Amniotic stem cell (primary cell): Measurements from ENCODE around the gene GBA2.

Experiments used
- DNase-seq: peaks from one replicate; lab custom pipeline; 2025; lab: John Stamatoyannopoulos, UW

Gene GBA2

GRCh38 chr9:35748858-35749514 lies at the start of gene GBA2, which contains the start of gene RGP1:
GBA2 (minus strand) TSS chr9:35749228; CDS start chr9:35748704, 524 bp downstream.
RGP1 (plus strand) TSS chr9:35749287; CDS start chr9:35749756, 469 bp downstream.
- peak; percentile 40 for DNase-seq

DNA sequence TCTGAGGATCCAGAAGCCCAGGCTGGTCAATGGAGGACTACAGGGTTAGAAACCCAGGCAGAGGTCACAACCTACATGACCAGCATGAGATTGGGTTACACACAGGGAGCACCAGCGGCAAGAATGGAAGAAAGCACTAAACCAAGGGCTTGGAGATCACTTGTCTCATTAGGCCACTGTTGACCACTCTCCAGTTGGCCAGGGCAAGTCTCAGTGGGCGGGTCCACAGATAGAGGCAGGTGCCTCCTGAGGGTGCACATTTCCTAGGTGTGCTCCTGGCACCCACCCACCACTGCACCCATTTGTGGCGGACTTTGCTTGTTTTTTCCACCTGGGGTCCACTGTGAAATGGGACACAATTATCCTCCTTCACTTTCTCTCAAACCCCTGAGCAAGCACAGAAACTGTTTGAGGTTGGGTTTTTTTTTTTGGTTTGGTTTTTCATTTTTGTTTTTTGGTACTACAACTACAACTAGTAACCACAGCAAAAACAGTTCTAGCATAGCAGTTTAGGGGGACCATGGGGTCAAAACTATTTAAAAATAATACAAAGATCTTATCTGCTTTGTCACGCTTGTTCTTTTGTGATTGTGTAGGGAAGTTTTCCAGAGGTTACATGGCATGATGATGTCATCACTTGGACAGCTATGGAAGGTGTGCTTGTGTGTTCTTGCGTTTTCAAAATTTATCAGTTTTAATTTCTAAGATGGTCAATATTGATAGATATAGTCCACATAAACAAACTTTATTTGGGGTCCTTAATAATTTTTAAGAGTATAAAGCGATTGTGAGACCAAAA lies 48.5 kb upstream of the GBA2 start:
- no peak for DNase-seq

DNA sequence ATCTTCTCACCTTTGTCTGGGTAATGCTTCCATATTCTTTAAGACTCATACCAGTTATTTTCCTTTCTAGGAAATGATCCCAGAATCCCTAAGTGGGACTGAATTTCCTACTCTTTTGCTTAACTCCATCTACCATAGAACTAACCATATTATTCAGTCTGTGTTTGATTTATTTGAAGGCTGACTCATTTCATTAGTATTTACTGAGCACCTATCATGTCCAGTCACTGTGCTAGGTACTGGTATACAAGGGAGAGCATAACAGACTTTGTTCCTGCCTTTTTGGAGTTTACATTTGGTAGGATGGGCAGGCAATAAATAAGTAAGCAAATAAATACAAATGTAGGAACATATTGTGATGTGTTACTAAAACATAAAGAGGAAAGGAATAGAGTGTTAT lies 46.7 kb upstream of the GBA2 start:
- no peak for DNase-seq

DNA sequence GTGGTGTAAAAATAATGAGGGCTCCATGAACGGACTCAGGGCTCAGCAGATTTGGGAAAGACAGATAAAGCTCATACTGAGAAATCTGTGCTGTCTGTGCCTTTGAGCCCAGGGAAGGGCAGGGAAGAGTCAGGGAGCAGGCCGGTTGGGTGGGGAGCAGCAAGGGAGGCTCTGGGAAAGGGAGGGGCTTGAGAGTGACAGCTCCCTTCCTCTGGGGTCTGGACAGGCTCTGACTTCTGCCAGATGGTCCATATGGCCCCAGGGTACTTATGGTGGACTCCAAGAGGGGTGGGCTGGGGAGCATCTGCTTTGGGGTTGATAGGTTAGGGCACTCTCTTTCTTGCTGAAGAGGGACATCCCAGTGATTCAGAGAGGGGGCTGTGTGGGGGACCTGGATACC lies 44.4 kb upstream of the GBA2 start:
- no peak for DNase-seq

DNA sequence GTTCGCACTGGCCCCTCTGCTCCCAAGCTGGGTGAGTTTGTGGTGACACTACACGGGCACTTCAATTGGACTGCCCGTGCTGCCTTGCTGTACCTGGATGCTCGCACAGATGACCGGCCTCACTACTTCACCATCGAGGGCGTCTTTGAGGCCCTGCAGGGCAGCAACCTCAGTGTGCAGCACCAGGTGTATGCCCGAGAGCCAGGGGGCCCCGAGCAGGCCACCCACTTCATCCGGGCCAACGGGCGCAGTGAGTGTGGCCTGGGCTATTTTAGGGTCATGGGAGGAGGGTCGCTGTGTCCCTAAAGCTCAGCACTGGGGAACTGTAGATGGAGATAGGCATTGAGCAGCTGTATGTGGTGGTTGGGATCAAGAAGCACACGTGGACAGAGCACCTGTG lies 43.8 kb upstream of the GBA2 start:
- DNase-seq, result no peak

DNA sequence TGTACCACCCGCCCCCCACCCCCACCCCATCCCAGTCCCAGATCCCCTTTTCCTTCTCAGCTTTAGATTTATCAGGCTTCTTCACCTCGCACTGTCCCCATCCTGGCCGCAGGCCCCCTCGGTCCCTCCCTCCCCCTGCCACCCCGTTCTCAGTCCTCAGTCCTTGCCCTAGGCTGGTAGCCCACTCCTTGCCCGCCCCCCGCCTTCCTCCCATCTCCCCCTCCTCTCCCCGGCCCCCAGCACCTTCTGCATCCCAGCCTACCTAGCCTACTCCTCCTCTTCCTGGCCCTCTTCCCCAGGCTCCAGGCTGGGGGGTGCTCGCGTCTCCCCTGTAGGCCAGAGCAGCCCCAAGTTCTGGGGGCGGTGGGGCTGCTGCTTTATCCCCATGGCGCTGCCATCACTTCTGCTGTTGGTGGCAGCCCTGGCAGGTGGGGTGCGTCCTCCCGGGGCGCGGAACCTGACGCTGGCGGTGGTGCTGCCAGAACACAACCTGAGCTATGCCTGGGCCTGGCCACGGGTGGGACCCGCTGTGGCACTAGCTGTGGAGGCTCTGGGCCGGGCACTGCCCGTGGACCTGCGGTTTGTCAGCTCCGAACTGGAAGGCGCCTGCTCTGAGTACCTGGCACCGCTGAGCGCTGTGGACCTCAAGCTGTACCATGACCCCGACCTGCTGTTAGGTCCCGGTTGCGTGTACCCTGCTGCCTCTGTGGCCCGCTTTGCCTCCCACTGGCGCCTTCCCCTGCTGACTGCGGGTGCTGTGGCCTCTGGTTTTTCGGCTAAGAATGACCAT lies 43.2 kb upstream of the GBA2 start:
- DNase-seq, result no peak

GRCh38 chr9:35791297-35791921 lies 42.4 kb upstream of the GBA2 start, which contains the start of gene NPR2:
NPR2 (plus strand) TSS chr9:35791591; CDS start chr9:35792409, 818 bp downstream.
- peak; percentile 24 for DNase-seq

- DNase-seq, result peak; percentile 59
Observed at GRCh38 chr9:35790385-35791296, 41.6 kb upstream of the GBA2 start.

DNA sequence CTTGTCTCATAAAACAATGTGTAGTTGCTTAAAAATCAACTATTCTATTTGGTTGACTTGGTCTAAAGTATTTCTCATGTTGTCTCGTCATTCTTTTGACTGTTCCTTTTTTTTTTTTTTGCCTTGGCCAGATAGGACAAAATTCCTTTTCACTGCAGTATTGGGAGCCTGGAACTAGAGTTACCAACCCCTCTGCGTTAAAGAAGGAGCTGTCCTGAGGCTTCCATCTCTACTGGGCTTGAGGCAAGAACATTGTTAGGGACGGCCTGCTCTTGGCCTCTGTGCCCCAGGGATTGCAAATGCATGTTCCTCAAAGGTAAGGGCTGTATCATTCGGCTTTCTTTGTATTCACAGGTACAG lies 41.0 kb upstream of the GBA2 start:
- no peak for DNase-seq

- DNase-seq, result no peak
Observed at GRCh38 chr9:35789541-35789940, 40.5 kb upstream of the GBA2 start.

DNA sequence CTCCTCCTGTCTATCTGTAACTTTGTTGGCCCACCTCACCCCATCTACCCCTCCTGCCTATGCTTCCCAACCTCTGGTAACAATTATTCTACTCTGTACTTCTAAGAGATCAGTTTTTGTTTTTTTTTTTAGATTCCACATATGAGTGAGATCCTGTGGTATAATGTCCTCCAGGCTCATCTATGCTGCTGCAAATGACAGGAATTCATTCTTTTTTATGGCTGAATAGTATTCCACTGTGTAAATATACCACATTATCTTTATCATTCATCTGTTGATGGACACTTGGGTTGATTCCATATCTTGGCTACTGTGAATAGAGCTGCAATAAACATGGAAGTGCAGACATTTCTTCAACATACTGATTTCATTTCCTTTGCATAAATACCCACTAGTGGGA lies 34.4 kb upstream of the GBA2 start:
- DNase-seq, result no peak

- DNase-seq, result no peak
Observed at GRCh38 chr9:35781066-35781465, 32.0 kb upstream of the GBA2 start.

- DNase-seq, result no peak
Observed at GRCh38 chr9:35778496-35778895, 29.5 kb upstream of the GBA2 start.

DNA sequence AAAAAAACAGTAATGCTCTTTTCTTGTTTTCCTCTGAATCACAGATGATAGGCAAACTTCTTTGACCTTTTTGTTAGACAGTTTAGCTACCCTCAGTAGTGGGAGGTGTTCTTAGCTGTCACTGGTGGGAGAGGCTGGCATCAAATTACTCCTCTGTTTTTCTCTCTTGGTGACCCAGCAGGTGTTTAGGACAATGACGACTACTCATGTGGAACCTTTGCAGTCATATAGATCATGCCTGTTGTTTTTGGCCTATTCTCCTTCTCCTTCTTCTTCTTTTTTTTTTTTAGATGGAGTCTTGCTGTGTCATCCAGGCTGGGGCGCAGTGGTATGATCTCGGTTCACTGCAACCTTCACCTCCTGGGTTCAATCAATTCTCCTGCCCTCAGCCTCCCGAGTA lies 27.0 kb upstream of the GBA2 start:
- DNase-seq, result no peak

GRCh38 chr9:35774907-35775635 lies 26.0 kb upstream of the GBA2 start:
- DNase-seq, result no peak

GRCh38 chr9:35771943-35772342 lies 22.9 kb upstream of the GBA2 start:
- DNase-seq, result no peak

- DNase-seq, result no peak
Observed at GRCh38 chr9:35771534-35771933, 22.5 kb upstream of the GBA2 start.

DNA sequence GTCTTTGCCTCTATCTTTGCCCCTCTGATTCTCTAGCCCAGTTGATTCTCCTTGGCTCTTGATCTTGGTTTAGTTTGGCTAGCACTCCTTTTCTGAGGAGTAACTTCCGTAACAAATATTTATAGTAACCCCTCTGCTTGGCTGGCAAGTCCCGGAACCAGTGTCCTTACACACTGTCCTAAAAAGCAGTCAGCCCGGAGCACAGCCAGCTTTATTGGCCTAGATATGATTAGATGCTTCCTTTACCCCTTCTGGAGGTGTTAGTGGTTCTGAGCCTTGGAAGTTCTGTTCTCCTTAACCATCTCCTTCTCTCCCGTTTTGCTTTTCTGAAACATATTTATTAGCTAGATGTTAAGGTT lies 22.0 kb upstream of the GBA2 start:
- no peak for DNase-seq

DNA sequence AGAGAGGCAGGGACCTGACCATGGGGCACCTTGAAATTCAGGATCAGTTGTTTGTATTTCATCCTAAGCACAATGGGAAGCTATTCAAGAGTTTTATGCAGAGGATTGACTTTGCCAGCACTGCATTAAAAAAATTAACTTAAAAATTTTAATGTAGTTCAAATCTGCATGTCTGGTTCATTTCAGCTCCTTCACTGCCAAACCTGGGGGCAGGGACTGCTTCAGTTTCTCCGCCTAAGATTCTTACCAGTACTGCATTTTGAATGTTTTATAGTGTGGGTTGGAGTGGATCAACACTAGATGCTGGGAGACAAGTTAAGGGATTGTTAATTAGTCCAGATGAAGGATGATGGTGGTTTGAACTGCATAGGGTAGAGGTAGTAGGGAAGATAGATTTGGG lies 20.7 kb upstream of the GBA2 start:
- no peak for DNase-seq

GRCh38 chr9:35767458-35767857 lies 18.4 kb upstream of the GBA2 start:
- no peak for DNase-seq

- no peak for DNase-seq
Observed at GRCh38 chr9:35766997-35767396, 18.0 kb upstream of the GBA2 start.
